HepG2 (cell line): ENCODE data around the gene ADH5. TPM values are rescaled to one million over a fixed set of nuclear protein-coding genes. Genes with fewer than 3 reads are reported as not detected.

Source experiments
- ATAC-seq: fragments of 200-7000 bp; cut with Tn5 transposase; 3 replicates; pipeline ENCODE4 v1.9.1; 2020; ENCODE audit warnings: mild to moderate bottlenecking, moderate library complexity
- BruUV-seq: library from RNA; stranded (reverse); fragments of 400-500 nt; replicated peaks from 2 replicates; lab custom pipeline; 2021; lab: Mats Ljungman, UMichigan
- CTCF ChIA-PET: fragments of 300-600 bp; formaldehyde crosslinking; extraction: SDS; loops from one replicate; lab custom pipeline; 2021; ENCODE audit warnings: low total read pairs, inconsistent platforms, low intra/inter-chr PET ratio; lab: Yijun Ruan, JAX
- POLR2A ChIA-PET: fragments of 350-600 bp; sonication (Branson Sonifier 250); formaldehyde crosslinking; loops from one replicate; lab custom pipeline; 2020; ENCODE audit warnings: antibody characterized with exemption, inconsistent platforms; lab: Yijun Ruan, JAX
- DNase-seq: peaks from one replicate; pipeline ENCODE4 v3.0.0-alpha.2; 2015; ENCODE audit warnings: low spot score
- FAIRE-seq: peaks from 3 replicates; lab custom pipeline; 2011; peaks lifted over from hg19 to GRCh38; lab: Jason Lieb, UNC
- H2AFZ ChIP-seq: one replicate; pipeline ENCODE4 v1.6.1; 2011; ENCODE audit warnings: low read length, inconsistent platforms
- H3K27ac ChIP-seq: fragments of 300-600 bp; 3 replicates; pipeline ENCODE4 v1.8.0; 2011; ENCODE audit warnings: mixed run types, mild to moderate bottlenecking, mixed read lengths, low read length, inconsistent platforms; ENCODE audit not compliant: insufficient read depth; ENCODE audit errors: extremely low read length
- H3K27me3 ChIP-seq, 2 experiments: fragments of 200-600 bp in 1 of 2; 2 replicates in 1 of 2; 3 replicates in 1 of 2; pipeline versions ENCODE4 v1.6.0 to v1.8.0; 2011; ENCODE audit warnings: low read length in 2 of 2, mild to moderate bottlenecking in 2 of 2, moderate library complexity in 2 of 2, inconsistent platforms in 1 of 2; ENCODE audit not compliant: insufficient read depth in 2 of 2, control insufficient read depth in 1 of 2
- H3K36me3 ChIP-seq, 2 experiments: fragments of 200-600 bp in 1 of 2; replicated peaks in 1 of 2; 2 replicates in 1 of 2; 3 replicates in 1 of 2; pipeline versions ENCODE4 v1.5.1 to v1.8.0; 2011; ENCODE audit warnings: low read length in 2 of 2, inconsistent platforms in 1 of 2; ENCODE audit not compliant: insufficient read depth in 2 of 2, control insufficient read depth in 1 of 2
- H3K4me1 ChIP-seq: 2 replicates; pipeline ENCODE4 v1.5.1; 2012; ENCODE audit warnings: low read length, inconsistent platforms; ENCODE audit not compliant: insufficient read depth
- H3K4me2 ChIP-seq: 2 replicates; pipeline ENCODE4 v1.6.0; 2011; ENCODE audit warnings: low read depth, low read length, inconsistent platforms
- H3K4me3 ChIP-seq, 3 experiments: fragments of 200-600 bp in 1 of 3; sonication (generic), shearing (Covaris generic) in 1 of 3; replicated peaks in 1 of 3; 2 replicates each; pipeline ENCODE4 v1.5.1; 2011 to 2016; ENCODE audit warnings: low read length in 3 of 3, inconsistent platforms in 2 of 3, low read depth in 2 of 3, mild to moderate bottlenecking in 2 of 3, control low read depth in 1 of 3, mixed read lengths in 1 of 3; ENCODE audit not compliant: insufficient read depth in 1 of 3
- H3K79me2 ChIP-seq: one replicate; pipeline ENCODE4 v1.6.1; 2011; ENCODE audit warnings: low read length, inconsistent platforms; ENCODE audit not compliant: insufficient read depth
- H3K9ac ChIP-seq: 2 replicates; pipeline ENCODE4 v1.6.0; 2011; ENCODE audit warnings: mild to moderate bottlenecking, low read depth, low read length, inconsistent platforms; ENCODE audit not compliant: insufficient read depth
- H3K9me3 ChIP-seq: 2 replicates; pipeline ENCODE4 v1.5.1; 2012; ENCODE audit warnings: mild to moderate bottlenecking, low read length
- H4K20me1 ChIP-seq: 2 replicates; pipeline ENCODE4 v1.6.0; 2011; ENCODE audit warnings: inconsistent platforms, mild to moderate bottlenecking, low read length, moderate library complexity; ENCODE audit not compliant: insufficient read depth
- TCF7 ChIP-seq: sonication (generic); IDR thresholded peaks from 2 replicates; pipeline ENCODE4 v1.6.1; 2016; ENCODE audit warnings: antibody characterized with exemption, low read depth
- ZNF577 ChIP-seq: sonication (generic); formaldehyde crosslinking; IDR thresholded peaks from 2 replicates; pipeline ENCODE4 v1.4.0; 2020; ENCODE audit warnings: mild to moderate bottlenecking, low read depth, missing genetic modification reagents, borderline replicate concordance
- WGBS: methylation state at CpG from one replicate; pipeline ENCODE4 v1.1.6; 2017; ENCODE audit warnings: low lambda C conversion rate; 5-methylcytosine and 5-hydroxymethylcytosine counted together
- in situ Hi-C: cut with HindIII; loops from 2 replicates; pipeline ENCODE4 v1.10.0; 2017; ENCODE audit warnings: low pct_unique_long_range_greater_than_20kb; ENCODE audit not compliant: extremely low pct_ligation_motif_present
- intact Hi-C: fragments of 100-400 bp; cut with micrococcal nuclease; formaldehyde crosslinking; loops from one replicate; pipeline ENCODE4 v1.10.0; 2022; ENCODE audit not compliant: unreplicated experiment
- polyA plus RNA-seq, 8 experiments: library from polyadenylated mRNA; depleted of rRNA in 3 of 8; stranded (reverse) in 7 of 8; unstranded in 1 of 8; fragments of >200 nt; fragmentation: Illumina TruSeq in 4 of 8; extraction: Trizol in 4 of 8; gene quantifications; 2 replicates each; pipeline versions ENCODE4 v1.2.1 to v1.2.3, GENCODE V29; 2011 to 2016; ENCODE audit warnings: low read depth in 4 of 8, missing spikeins in 1 of 8, mixed read lengths in 1 of 8; ENCODE audit not compliant: insufficient read depth in 1 of 8
- total RNA-seq, 5 experiments: library from RNA; depleted of rRNA; stranded (reverse); fragments of >200 nt; fragmentation: Illumina TruSeq; extraction: Trizol; gene quantifications; 2 replicates each; pipeline ENCODE4 v1.2.3, GENCODE V29; 2016; ENCODE audit warnings: low read depth in 1 of 5
- TF ChIP-seq, protein P1 (sequence below): sonication (generic); formaldehyde crosslinking; IDR thresholded peaks from 2 replicates; pipeline ENCODE4 v1.4.0; 2020; ENCODE audit warnings: mild to moderate bottlenecking, missing genetic modification reagents
- TF ChIP-seq, protein P2 (sequence below): sonication (generic); formaldehyde crosslinking; IDR thresholded peaks from 2 replicates; pipeline ENCODE4 v1.9.0; 2021; ENCODE audit warnings: missing genetic modification reagents, borderline replicate concordance
- TF ChIP-seq, protein P3 (sequence below): IDR thresholded peaks from 2 replicates; pipeline ENCODE4 v1.4.0; 2020; ENCODE audit warnings: mild to moderate bottlenecking, missing genetic modification reagents
- TF ChIP-seq, protein P4 (sequence below): IDR thresholded peaks from 2 replicates; pipeline ENCODE4 v1.6.1; 2016
- TF ChIP-seq, protein P5 (sequence below): sonication (generic); formaldehyde crosslinking; conservative IDR thresholded peaks from 2 replicates; pipeline ENCODE4 v1.4.0; 2020; ENCODE audit warnings: mild to moderate bottlenecking, missing genetic modification reagents, moderate library complexity
- TF ChIP-seq, protein P6 (sequence below), 2 experiments: fragments of 450-650 bp in 1 of 2; sonication (generic) in 1 of 2; formaldehyde crosslinking; IDR thresholded peaks; 2 replicates each; pipeline versions ENCODE4 v1.5.0 to v1.8.0; 2020 to 2022; ENCODE audit warnings: mild to moderate bottlenecking in 1 of 2, missing genetic modification reagents in 1 of 2

The ADH5 gene
- total and polyA plus RNA-seq, 2 of the 13 experiments (the other 11 are each of a cell fraction or from before 2014, with no cell fraction given) = 349 to 512 TPM

DNA sequence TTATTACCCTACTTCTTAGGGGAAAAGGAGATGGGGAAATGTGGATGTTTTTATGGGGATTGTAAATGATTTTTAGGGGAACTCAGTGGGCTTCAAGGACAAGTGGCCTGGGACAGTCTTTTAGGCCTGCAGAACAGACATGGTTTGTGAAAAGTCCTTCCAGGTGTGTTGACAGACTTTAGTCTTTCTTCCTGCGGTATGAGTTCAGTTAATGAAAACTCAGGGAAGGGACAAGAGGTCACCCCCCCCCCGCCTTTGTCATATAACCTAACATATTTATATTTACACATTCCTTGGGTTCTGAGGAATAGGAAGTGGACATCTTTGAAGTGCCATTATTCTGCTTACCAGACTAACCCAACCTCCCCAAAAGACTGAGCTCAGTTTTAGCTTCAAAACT is 61.3 kb downstream of the ADH5 start:
- peak; percentile 44 for FAIRE-seq
- H3K36me3 ChIP-seq = peaks cover 2 to 14% of the 10 kb centered on the region in 2 experiments; a peak in 4 of 5 replicates
- no TSS peak for BruUV-seq
- H3K9ac ChIP-seq = no peak overlapping the region
- peaks cover 83% of the 10 kb centered on the region for H3K4me1 ChIP-seq
- H3K27me3 ChIP-seq = no peaks in the 10 kb centered on the region
- H2AFZ ChIP-seq = no peak overlapping the region
- peak; percentile 34 for DNase-seq
- H3K9me3 ChIP-seq = no peaks in the 10 kb centered on the region
- in situ Hi-C loops = no loop called here
- peaks cover 9% of the 10 kb centered on the region for H4K20me1 ChIP-seq
- intact Hi-C loops = no loop called here
- peak; percentile 41 for ATAC-seq
- H3K79me2 ChIP-seq = peaks cover 90% of the 10 kb centered on the region
- peak overlapping the region in 2 of 3 experiments; percentile 6 to 15; a peak in 1 of 6 replicates for H3K4me3 ChIP-seq
- POLR2A ChIA-PET = interaction anchor here (1.1 to 2.3 kb wide), 2 partner anchors 32 to 61 kb away, joined by 4 to 10 read pairs; partner anchors contain the start of genes ADH5 and METAP1
- CTCF ChIA-PET = no interaction called here
- H3K27ac ChIP-seq = peak overlapping the region; percentile 59
- WGBS = 4% methylated on average over 2 of the region's 2 CpGs
- peak overlapping the region; percentile 66 for H3K4me2 ChIP-seq
- TF ChIP-seq, protein P1, sequence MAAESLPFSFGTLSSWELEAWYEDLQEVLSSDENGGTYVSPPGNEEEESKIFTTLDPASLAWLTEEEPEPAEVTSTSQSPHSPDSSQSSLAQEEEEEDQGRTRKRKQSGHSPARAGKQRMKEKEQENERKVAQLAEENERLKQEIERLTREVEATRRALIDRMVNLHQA (CRISPR knock-in tag) = no peak
- TF ChIP-seq ZNF577 (CRISPR knock-in tag) (no peak), TCF7 (peak; percentile 30; the same call in 1 of the 2 replicates)
- TF ChIP-seq, protein P2, sequence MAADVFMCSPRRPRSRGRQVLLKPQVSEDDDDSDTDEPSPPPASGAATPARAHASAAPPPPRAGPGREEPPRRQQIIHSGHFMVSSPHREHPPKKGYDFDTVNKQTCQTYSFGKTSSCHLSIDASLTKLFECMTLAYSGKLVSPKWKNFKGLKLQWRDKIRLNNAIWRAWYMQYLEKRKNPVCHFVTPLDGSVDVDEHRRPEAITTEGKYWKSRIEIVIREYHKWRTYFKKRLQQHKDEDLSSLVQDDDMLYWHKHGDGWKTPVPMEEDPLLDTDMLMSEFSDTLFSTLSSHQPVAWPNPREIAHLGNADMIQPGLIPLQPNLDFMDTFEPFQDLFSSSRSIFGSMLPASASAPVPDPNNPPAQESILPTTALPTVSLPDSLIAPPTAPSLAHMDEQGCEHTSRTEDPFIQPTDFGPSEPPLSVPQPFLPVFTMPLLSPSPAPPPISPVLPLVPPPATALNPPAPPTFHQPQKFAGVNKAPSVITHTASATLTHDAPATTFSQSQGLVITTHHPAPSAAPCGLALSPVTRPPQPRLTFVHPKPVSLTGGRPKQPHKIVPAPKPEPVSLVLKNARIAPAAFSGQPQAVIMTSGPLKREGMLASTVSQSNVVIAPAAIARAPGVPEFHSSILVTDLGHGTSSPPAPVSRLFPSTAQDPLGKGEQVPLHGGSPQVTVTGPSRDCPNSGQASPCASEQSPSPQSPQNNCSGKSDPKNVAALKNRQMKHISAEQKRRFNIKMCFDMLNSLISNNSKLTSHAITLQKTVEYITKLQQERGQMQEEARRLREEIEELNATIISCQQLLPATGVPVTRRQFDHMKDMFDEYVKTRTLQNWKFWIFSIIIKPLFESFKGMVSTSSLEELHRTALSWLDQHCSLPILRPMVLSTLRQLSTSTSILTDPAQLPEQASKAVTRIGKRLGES (CRISPR knock-in tag) = no peak
- TF ChIP-seq, protein P3, sequence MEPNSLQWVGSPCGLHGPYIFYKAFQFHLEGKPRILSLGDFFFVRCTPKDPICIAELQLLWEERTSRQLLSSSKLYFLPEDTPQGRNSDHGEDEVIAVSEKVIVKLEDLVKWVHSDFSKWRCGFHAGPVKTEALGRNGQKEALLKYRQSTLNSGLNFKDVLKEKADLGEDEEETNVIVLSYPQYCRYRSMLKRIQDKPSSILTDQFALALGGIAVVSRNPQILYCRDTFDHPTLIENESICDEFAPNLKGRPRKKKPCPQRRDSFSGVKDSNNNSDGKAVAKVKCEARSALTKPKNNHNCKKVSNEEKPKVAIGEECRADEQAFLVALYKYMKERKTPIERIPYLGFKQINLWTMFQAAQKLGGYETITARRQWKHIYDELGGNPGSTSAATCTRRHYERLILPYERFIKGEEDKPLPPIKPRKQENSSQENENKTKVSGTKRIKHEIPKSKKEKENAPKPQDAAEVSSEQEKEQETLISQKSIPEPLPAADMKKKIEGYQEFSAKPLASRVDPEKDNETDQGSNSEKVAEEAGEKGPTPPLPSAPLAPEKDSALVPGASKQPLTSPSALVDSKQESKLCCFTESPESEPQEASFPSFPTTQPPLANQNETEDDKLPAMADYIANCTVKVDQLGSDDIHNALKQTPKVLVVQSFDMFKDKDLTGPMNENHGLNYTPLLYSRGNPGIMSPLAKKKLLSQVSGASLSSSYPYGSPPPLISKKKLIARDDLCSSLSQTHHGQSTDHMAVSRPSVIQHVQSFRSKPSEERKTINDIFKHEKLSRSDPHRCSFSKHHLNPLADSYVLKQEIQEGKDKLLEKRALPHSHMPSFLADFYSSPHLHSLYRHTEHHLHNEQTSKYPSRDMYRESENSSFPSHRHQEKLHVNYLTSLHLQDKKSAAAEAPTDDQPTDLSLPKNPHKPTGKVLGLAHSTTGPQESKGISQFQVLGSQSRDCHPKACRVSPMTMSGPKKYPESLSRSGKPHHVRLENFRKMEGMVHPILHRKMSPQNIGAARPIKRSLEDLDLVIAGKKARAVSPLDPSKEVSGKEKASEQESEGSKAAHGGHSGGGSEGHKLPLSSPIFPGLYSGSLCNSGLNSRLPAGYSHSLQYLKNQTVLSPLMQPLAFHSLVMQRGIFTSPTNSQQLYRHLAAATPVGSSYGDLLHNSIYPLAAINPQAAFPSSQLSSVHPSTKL (CRISPR knock-in tag) = peak; percentile 52
- TF ChIP-seq, protein P4, sequence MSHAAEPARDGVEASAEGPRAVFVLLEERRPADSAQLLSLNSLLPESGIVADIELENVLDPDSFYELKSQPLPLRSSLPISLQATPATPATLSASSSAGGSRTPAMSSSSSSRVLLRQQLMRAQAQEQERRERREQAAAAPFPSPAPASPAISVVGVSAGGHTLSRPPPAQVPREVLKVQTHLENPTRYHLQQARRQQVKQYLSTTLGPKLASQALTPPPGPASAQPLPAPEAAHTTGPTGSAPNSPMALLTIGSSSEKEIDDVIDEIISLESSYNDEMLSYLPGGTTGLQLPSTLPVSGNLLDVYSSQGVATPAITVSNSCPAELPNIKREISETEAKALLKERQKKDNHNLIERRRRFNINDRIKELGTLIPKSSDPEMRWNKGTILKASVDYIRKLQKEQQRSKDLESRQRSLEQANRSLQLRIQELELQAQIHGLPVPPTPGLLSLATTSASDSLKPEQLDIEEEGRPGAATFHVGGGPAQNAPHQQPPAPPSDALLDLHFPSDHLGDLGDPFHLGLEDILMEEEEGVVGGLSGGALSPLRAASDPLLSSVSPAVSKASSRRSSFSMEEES (CRISPR knock-in tag) = no peak
- TF ChIP-seq, protein P5, sequence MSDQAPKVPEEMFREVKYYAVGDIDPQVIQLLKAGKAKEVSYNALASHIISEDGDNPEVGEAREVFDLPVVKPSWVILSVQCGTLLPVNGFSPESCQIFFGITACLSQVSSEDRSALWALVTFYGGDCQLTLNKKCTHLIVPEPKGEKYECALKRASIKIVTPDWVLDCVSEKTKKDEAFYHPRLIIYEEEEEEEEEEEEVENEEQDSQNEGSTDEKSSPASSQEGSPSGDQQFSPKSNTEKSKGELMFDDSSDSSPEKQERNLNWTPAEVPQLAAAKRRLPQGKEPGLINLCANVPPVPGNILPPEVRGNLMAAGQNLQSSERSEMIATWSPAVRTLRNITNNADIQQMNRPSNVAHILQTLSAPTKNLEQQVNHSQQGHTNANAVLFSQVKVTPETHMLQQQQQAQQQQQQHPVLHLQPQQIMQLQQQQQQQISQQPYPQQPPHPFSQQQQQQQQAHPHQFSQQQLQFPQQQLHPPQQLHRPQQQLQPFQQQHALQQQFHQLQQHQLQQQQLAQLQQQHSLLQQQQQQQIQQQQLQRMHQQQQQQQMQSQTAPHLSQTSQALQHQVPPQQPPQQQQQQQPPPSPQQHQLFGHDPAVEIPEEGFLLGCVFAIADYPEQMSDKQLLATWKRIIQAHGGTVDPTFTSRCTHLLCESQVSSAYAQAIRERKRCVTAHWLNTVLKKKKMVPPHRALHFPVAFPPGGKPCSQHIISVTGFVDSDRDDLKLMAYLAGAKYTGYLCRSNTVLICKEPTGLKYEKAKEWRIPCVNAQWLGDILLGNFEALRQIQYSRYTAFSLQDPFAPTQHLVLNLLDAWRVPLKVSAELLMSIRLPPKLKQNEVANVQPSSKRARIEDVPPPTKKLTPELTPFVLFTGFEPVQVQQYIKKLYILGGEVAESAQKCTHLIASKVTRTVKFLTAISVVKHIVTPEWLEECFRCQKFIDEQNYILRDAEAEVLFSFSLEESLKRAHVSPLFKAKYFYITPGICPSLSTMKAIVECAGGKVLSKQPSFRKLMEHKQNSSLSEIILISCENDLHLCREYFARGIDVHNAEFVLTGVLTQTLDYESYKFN (CRISPR knock-in tag) = peak; percentile 51
- TF ChIP-seq, protein P6, sequence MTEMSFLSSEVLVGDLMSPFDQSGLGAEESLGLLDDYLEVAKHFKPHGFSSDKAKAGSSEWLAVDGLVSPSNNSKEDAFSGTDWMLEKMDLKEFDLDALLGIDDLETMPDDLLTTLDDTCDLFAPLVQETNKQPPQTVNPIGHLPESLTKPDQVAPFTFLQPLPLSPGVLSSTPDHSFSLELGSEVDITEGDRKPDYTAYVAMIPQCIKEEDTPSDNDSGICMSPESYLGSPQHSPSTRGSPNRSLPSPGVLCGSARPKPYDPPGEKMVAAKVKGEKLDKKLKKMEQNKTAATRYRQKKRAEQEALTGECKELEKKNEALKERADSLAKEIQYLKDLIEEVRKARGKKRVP (CRISPR knock-in tag; IDR thresholded peaks at IDR 0.05) = no peak
